Activated T-cell treated with anti-CD3 and anti-CD28 coated beads, Interleukin-2, amount 50 U/mL, for 48 hours (primary cell): ENCODE measurements around the gene MST1R.
"Not testable (repeated sequence)": the region's sequence is repeated elsewhere in the genome, so short reads cannot be mapped to it uniquely, and the experiment has no call there.

ENCODE experiments used
- DNase-seq, 2 experiments: peaks; one replicate each; pipeline ENCODE4 v3.0.0-alpha.2; 2020

The MST1R gene

GRCh38 chr3:49911124-49911420, 7.4 kb upstream of the MST1R start:
- DNase-seq, result no peak

GRCh38 chr3:49910409-49911123, 6.9 kb upstream of the MST1R start:
- DNase-seq, result no peak

GRCh38 chr3:49908373-49909199, 4.9 kb upstream of the MST1R start:
- no peak for DNase-seq

GRCh38 chr3:49906073-49906743, 2.5 kb upstream of the MST1R start:
- DNase-seq, result peak; percentile 69 to 75

- not testable (repeated sequence) for DNase-seq
Observed at GRCh38 chr3:49904448-49904847, 775 bp upstream of the MST1R start.

- DNase-seq, result no peak
Observed at GRCh38 chr3:49902511-49903345, 945 bp downstream of the MST1R start.

GRCh38 chr3:49901366-49902339, 2.0 kb downstream of the MST1R start:
- DNase-seq, result no peak

GRCh38 chr3:49900491-49901153, 3.1 kb downstream of the MST1R start:
- DNase-seq, result no peak

- peak in 1 of 2 experiments; percentile 33 for DNase-seq
Observed at GRCh38 chr3:49899815-49900214, 3.9 kb downstream of the MST1R start.

GRCh38 chr3:49898991-49899390, 4.7 kb downstream of the MST1R start:
- DNase-seq, result no peak

GRCh38 chr3:49896345-49896744, 7.3 kb downstream of the MST1R start:
- no peak for DNase-seq

GRCh38 chr3:49895791-49896190, 7.9 kb downstream of the MST1R start:
- DNase-seq, result no peak

- no peak for DNase-seq
Observed at GRCh38 chr3:49889296-49889695, 14.4 kb downstream of the MST1R start.

GRCh38 chr3:49886922-49887265, 16.8 kb downstream of the MST1R start:
- DNase-seq, result no peak

GRCh38 chr3:49883998-49884397, 19.7 kb downstream of the MST1R start:
- no peak for DNase-seq

GRCh38 chr3:49882166-49882565, 21.5 kb downstream of the MST1R start:
- no peak for DNase-seq

GRCh38 chr3:49880581-49881315, 22.9 kb downstream of the MST1R start:
- no peak for DNase-seq

GRCh38 chr3:49879721-49880120, 24.0 kb downstream of the MST1R start:
- no peak for DNase-seq

- DNase-seq, result no peak
Observed at GRCh38 chr3:49878686-49879085, 25.0 kb downstream of the MST1R start.

GRCh38 chr3:49877716-49878115, 26.0 kb downstream of the MST1R start:
- no peak for DNase-seq

GRCh38 chr3:49876567-49876966, 27.1 kb downstream of the MST1R start:
- DNase-seq, result no peak
